GM20431 (cell line): Measurements from ENCODE around the gene TCF7L1.

Source experiments
- in situ Hi-C: fragments of 300-500 bp; cut with MseI, MboI; formaldehyde crosslinking; loops from one replicate; pipeline ENCODE4 v1.15.0; 2020; ENCODE audit warnings: low sequenced_read_pairs; ENCODE audit not compliant: unreplicated experiment

Gene TCF7L1

DNA sequence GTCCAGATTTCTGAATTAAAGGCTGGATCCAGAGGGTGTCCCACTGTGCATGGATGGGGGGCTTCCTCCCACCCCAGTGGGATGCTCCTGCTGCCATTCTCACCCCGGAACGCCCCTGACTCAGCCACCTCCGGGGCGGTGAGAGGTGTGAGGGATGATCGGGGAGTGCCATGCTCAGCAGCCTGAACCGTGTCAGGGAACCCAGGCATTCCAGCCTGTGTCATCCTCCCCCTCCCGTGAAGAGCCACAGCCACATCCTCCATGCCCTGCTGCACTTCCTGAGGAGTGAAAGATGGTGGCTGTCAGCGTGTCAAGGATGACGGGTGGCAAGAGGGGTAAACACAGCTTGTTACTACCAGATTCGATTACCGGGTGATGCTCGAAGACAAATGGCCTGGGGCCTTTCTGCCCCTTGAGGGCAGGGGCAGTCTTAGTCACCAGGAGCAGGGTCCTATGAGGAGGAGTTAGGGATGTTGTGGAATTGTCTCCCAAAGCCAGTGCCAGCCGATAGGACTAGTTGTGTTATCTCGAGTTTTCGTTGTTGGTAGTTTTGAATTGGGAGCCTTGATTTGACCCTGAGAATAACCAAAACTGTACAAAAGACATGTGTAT, 80.8 kb downstream of the TCF7L1 start:
- in situ Hi-C loops = no loop called here

DNA sequence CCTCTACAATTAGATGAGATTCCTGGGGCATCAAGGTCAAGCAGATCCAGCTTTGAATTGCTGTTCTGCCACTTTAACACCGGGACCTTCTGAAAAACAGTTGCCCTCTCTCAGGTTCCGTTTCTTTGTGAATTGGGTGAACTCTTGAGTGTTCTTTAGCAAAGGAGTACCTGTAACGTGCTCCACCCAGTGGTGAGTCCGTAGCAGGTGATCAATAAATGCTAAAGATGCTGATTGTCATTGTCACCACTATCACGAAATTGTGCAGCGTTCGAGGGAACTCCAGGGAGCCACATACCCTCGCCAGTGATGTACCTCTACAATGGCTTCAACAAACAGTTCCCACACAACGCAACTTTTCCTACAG, 81.9 kb downstream of the TCF7L1 start:
- in situ Hi-C loops = no loop called here

DNA sequence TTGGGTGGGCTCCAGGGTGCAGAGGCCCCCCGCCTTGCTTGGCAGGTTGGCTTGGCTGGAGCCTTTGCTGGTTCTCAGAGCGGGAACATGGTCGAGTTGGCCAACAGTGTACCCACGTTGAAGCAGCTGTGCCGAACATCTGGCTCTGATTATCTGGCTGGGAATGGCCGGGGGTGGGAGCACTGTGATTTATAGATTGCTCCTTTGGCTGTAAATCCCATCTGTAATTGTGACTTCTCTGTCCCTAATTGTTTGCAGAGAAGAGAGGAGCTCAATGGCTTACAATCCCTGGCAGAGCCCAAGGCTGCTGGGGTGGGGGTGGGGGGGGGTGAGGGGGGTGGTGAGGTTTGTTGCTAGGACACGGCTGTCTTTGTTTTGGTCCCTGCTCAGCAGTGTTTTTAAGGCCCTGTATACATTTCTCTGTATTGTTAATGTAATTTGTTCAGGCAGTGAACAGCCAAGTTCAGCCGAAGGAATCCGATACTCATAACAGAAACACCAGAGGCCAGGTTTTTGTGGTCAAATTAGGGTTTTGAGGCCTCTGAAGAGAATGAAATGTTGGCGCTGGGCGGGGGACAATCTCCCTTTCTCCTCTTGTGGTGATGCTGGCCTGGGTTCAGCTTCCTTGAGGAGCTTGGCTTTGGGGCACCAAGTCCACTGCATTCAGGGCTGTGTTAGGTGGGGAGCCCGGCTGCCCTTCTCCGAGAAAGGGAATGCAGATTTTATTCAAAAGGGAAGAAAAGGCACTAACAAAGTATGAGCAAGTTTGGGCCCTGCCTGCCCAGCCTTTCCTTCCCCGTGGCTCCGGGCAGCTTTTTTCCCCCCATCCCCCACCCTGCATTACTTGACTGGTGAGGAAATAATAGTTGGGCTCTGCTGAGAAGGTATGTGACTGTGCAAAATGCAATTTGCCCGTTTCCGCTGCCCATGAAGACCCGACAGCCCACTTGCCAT, 82.5 kb downstream of the TCF7L1 start:
- in situ Hi-C loops = no loop called here

DNA sequence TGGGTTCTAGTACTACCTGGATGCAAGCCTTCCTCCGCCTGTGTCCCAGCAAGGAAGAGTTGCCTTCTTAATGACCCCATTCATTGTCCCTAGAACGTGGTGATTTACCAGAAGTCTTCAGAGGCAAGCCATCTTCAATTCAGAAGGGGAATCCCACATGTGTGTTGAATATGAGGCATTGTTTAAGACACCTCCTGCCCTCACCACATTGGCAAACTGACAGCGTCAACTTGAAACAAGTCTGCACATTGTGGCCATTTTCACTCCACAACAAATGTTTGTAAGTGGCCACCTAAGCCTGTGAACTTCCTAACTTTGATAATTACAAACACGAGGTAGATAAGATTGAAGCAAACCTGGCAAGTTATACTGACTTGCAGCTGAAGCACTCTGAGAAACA, 83.7 kb downstream of the TCF7L1 start:
- in situ Hi-C loops = no loop called here

DNA sequence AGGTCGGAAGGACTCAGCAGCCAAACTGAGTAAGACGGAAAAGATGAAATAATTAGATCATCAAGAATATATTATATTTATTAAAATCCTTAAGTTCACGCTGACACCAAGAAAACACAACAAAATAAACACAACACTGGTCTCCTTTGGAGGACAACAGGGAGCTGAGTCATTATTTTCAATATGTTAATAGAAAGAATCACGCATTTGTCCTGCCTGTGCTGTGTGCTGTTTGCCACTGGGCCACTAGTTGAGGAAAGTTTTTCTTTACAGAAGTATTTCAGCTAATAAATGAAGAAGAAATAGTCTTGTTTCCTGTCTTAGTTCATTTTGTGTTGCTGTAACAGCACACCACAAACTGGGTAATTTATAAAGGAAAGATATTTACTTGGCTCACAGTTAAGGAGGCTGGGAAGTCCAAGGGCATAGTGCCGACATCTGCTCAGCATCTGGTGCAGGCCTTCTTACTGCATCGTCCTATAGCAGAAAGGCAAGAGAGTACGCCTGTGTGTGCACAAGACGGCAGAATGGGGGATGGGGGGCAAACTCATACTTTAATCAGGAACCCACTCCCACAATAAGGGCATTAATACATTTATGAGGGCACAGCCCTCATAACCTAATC, 88.0 kb downstream of the TCF7L1 start:
- in situ Hi-C loops = no loop called here

DNA sequence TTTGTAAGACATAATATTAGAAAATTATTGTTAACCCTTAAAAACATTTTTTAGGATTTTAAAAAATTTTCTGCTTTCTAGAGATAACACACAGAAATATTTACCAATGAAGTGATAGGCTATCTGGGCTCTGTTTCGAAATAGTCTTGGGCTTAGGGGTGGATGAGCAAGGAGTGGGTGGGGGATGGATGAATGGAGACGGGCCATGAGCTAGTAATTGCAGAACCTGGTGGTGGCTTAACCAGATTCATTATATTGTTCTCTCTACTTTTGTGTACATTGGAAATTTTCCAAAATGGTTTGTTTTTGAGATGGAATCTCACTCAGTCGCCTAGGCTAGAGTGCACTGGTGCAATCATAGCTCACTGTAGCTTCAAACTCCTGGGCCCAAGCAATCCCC, 89.6 kb downstream of the TCF7L1 start:
- in situ Hi-C loops = no loop called here

DNA sequence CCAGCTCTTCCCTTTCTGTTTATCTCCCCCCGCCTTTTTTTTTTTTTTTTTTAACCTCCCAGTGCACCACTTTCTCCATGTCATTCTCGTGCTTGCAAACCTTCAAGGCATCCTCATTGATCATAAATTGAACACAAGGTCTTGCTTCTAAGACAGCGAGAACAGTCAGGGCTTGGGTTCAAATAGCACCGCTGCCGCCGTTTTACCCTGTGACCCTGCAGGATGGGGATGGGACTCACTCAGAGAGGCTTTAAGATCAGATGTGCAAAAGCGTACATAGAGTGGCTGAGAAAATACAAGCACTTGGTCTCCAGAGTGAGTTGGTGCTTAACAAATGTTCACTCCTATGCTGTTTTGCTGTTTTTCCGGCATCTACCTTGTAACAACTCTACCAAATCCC, 93.6 kb downstream of the TCF7L1 start:
- in situ Hi-C loops = no loop called here

DNA sequence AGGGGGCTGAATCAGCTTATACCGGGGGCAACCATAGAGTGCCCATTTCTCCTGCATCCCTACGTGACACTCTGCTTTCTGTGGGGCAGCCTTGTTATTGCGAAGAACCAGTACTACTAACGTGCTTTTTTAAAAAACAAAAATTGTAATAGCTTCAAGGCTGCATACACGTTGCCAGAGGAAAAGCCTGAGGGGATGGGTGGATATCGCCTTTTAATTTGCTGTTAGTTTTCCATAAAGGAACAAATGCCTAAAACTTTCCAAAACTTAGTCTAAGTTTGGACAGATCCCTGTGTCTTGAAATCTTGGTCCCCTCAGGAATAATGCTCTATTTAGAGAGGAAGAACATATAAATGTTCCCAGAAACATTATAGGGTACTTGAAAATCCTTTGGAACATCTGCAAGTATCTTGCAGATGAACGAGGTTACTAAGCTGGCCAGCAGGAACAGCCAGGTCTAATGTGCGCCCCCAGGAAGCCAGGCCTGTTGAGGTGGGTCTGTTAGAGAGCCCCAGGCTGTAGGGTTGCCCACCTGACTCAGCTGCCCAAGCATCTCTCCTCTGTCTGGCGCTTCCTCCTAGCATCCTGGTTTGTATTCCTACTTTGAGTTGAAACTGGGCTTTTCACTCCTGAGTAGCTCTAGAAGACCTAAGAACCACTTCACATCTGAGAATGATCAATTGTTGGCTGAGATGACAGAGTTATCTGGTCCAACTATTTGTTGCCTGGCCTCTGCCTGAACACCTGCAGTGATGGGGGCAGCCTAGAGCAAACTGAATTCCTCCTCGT, 97.7 kb downstream of the TCF7L1 start:
- in situ Hi-C loops = no loop called here

DNA sequence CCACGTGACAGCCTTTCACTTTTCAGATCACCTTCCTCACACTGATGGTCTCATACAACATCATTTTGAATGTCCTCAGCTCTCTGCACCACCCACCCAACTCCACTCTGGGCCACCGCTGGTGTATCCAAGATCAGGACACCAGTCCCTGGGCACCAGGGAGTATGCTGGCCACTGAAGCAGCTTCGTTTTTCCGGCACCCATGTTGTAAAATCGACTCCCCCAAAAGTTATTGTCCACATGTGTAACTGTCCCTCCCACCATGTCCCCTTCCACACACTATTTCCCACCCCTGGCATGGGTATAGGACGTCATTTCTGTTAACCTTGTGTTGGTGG, 98.2 kb downstream of the TCF7L1 start:
- in situ Hi-C loops = no loop called here

DNA sequence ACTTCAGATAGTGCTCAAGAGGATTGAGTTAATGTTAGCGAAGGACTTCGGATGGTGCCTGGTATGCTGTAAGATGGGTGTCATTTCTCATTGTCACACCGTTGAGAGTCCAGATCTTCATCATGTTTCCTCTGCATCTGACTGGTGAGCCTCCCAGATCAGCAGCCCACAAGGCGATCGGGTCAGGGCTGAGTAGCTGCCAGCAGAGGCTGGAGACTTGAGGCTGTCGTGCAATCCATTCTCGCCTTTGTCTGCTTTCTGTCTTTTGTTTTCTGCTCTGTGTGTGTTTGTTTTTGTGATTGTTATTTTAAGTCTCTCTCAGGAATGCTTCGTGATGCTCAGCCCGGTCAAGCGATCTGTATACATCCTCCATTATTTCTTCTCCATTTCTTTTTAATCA, 98.8 kb downstream of the TCF7L1 start:
- in situ Hi-C loops = no loop called here

DNA sequence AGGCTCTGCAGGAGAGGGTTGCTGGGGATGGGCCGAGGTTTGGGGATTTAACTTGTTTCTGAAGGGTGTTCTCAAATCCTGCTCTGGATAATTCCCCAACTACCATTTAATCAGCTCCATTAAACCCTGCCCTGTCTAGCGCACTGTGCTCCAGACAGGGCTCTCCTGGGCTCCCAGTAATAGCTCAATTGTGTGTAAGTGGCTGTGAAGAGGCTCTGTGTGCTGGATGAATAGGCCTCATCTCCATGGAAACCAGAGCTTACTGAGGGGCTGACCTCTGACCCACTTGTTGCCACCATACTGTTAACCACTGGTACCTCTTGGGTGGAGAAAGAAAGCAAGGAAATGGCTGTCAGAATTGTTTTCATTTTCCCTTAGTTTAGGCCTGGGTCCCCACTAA, 101.7 kb downstream of the TCF7L1 start:
- in situ Hi-C loops = no loop called here

DNA sequence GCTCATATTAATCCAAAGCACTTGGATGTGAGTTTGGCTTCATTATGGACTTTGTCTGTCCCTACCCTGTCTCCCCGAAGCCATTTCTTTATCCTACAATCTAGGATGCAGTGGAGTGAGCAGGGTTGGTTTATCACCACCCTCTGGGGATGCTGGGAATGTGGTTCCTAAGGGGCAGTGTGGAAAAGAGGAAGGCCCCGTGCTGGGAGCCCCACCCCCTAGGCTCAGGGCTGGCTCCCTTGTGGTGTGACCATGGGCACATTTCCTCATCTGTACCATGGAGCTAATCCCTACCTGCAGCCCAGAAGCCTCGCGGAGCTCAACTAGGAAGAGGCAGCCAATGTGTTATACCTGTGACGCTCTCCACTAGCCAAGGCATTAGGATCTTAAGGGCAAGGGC, 102.1 kb downstream of the TCF7L1 start:
- in situ Hi-C loops = no loop called here

DNA sequence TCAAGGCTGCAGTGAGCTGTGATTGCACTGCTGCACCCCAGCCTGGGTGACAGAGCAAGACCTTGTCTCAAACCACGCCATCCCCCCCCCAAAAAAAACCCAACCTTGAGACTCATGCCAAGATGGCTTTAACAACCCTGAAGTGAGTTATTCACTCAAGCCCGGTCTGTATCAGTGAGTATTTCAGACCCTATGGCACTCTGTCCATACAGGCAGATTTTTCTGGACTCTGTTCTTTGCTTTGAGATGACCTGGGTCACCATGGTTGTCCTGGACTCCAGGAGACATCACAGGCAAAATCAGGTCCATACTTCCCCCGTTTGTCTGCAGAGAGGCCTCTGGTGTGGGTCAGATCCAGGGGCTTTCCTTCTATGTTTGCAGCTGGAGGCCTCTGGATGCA, 102.9 kb downstream of the TCF7L1 start:
- in situ Hi-C loops = no loop called here

DNA sequence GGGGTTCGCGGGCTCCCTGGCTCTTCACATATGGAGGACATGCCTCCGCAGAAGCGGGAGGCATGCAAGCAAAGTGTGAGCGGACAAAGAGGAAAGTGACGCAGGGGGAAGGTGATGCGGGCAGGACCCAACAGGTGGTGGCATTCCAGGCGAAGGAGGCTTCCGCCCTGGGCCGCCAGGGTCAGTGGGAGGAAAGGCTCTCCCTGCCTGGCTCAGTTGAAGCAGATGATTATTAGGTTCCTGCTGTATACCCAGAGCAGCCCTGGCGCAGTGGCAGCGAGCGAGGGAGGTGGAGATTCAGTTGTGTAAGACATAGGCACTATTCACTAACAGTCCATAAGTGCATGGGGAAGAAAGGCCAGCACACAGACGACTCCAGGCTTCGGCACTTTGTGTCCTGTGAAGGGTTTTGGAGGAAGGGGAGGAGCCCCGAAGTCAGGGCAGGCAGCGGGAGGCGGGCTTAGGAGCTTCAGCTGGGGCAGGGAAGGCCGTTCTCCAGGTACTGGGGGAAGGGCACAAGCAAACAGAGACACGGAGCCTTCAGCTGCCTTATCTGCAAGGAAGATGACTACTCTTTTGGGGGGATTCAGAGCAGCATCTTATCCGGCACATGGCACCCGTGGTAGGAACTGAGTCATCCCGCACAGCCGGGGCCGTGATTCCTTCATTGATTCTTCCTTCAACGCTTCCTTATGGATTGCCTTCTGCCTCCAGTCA, 104.8 kb downstream of the TCF7L1 start:
- in situ Hi-C loops = no loop called here

DNA sequence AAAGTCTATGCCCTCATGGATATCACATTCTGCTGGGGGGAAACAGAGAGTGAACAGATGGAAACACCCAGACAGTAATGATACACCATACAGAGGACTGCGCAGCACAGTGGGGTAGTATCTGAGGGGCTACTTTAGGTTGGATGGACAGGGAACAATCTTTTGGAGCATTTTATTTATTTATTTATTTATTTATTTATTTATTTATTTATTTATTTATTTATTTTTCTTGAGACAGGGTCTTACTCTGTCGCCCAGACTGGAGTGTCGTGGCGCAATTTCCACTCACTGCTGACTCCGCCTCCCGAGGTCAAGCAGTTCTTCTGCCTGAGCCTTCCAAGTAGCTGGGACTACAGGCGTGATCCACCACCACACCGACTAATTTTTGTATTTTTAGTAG, 105.4 kb downstream of the TCF7L1 start:
- in situ Hi-C loops = no loop called here

DNA sequence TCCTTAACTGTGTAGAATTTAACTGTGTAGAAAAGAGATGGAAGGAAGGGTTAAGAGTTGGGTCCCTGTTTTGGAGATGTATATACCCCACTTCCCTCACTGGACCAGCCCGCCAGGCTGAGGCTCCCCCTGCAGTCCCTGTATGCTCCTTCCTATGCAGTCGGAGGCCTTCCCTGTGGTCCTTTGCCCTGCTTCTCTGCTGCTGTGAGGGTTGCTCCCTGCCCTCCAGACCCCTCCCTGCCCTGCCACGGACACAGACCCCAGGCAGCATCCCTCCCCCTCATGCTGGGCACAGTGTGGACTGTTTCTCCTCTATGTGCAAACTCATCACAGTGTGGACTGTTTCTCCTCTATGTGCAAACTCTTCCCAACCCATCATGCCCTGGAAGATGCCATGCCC, 105.9 kb downstream of the TCF7L1 start:
- in situ Hi-C loops = no loop called here

DNA sequence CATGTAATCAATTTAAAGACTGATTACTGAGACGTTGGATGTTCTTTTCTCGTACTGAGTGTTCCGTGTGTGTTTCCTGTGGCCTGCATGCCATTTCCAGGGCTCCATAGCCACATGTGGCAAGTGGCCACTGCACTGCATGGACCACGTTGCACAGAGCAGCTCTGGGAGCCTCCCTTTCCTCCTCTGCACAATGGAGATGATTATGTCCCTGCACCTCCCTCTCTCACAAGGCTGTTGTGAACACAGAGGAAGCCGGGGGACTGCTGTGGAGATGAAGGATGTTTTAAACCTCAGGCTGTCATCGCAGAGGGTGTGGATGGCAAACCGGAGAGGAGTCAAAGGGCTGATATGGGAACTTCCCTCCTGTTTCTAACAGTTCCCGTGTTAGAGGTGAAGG, 106.9 kb downstream of the TCF7L1 start:
- in situ Hi-C loops = no loop called here

DNA sequence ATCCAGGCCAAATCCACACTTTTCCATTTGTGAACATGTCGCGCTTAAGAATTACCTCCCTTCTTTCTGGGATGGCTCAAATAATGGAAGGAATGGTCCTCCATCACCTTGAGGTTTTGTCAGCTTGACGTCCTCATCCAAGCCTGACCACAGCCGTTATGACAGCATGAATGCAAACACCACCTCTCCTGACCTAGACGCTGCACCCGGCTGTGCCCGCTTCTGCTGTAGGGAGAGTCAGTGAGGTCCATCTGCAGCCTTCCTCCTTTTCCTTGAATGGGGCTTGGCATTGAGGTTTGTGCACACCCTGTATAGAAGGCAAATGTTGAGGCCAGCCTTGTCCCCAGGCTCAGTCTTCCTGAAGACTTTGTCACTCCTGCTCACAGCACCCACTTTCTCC, 109.1 kb downstream of the TCF7L1 start:
- in situ Hi-C loops = no loop called here

DNA sequence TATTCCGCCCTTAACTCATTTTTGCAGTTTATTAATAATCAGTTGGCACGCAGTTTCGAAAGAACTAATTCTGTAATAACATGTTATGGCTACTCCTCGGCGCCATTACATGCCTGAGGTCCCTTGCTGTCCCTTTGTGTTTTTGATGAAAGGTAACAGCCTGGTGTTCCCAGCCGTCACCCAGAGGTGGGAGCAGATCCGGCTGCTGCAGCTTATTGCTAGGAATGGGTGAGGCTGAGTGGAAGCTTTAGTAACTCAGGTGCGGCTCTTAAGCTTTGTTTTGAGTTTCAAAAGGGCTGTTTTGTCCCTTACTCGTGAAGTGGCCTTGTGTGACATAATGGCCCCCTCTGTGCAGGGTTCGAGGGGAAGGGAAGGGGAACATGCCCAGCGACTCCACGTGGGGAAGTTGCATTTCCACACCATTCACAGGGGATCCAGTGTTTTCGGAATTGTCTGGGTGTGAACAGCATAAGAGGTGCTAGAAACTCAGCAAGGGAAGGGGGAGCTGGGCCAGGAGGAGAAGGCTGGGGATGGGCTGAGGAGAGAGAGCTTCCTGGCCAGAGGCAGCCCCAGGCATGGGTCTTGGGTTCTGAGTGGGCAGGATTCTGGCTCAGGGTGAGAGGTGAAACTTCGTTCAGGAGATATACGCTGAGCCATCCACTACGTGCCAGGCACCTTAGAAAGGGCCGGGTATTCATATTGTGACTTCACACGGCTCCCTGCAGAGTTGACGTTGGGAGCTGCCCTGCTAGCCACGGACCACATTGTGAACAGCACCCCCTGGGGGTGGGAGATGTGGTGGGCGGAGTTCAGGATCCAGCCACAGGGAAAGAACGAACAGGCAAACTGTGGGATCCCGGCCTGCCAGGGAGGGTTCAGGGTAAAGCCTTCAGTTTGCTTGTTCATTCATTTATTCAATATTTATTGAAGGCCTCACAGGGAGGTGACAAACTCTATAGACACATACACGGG, 110.2 kb downstream of the TCF7L1 start:
- in situ Hi-C loops = no loop called here
